Astrocyte (in vitro differentiated cells and primary cell): ENCODE data around the gene SQSTM1.

Experiments used
- CTCF ChIP-seq: IDR thresholded peaks from 2 replicates; pipeline ENCODE4 v1.5.1; 2011; ENCODE audit warnings: low read depth, mild to moderate bottlenecking, inconsistent platforms, low read length, moderate library complexity; ENCODE audit not compliant: insufficient read depth
- EZH2 ChIP-seq: IDR thresholded peaks from 2 replicates; pipeline ENCODE4 v1.6.1; 2012; ENCODE audit warnings: mild to moderate bottlenecking, low read length, inconsistent platforms; ENCODE audit not compliant: insufficient read depth

GRCh38 chr5:179805070-179805528 is 15.6 kb upstream of the SQSTM1 start:
- TF ChIP-seq CTCF: no peak
- no peak for TF ChIP-seq EZH2
